Heart left ventricle (tissue), 16 donors: ENCODE measurements around the gene TSSC4. TPM values are rescaled to one million over a fixed set of nuclear protein-coding genes. Genes with fewer than 3 reads are reported as not detected.

ENCODE experiments used
- ATAC-seq, 4 donors: fragments of 200-7000 bp; cut with Tn5 transposase; one replicate each; pipeline ENCODE4 v1.9.1; 2020 to 2022; ENCODE audit warnings: moderate library complexity in 4 of 4, mild to moderate bottlenecking in 3 of 4, moderate number of reproducible peaks in 1 of 4
- DNase-seq, 5 donors: peaks; one replicate each; pipeline ENCODE4 v3.0.0-alpha.2; 2020
- H3K27ac ChIP-seq, 12 donors: fragments of 200-600 bp; sonication (generic) in 4 of 12; one replicate each; pipeline versions ENCODE4 v1.5.0 to v1.8.0; 2016 to 2022; ENCODE audit warnings: mild to moderate bottlenecking in 2 of 12
- H3K27me3 ChIP-seq, 9 donors: fragments of 200-600 bp; sonication (generic) in 2 of 9; one replicate each; pipeline versions ENCODE4 v1.5.1 to v1.8.0; 2016 to 2022; ENCODE audit warnings: mild to moderate bottlenecking in 3 of 9
- H3K36me3 ChIP-seq, 9 donors: fragments of 200-600 bp; sonication (generic) in 2 of 9; one replicate each; pipeline versions ENCODE4 v1.5.0 to v1.8.0; 2018 to 2022; ENCODE audit warnings: mild to moderate bottlenecking in 2 of 9
- H3K4me1 ChIP-seq, 12 donors: fragments of 200-600 bp; sonication (generic) in 4 of 12; one replicate each; pipeline versions ENCODE4 v1.5.0 to v1.8.0; 2016 to 2022; ENCODE audit warnings: mild to moderate bottlenecking in 3 of 12
- H3K4me3 ChIP-seq, 12 donors: fragments of 200-600 bp; sonication (generic) in 4 of 12; one replicate each; pipeline versions ENCODE4 v1.5.0 to v1.8.0; 2017 to 2022; ENCODE audit warnings: mild to moderate bottlenecking in 9 of 12, moderate library complexity in 4 of 12
- H3K9me3 ChIP-seq, 12 donors: fragments of 200-600 bp; sonication (generic) in 4 of 12; one replicate each; pipeline versions ENCODE4 v1.5.0 to v1.8.0; 2016 to 2022; ENCODE audit warnings: mild to moderate bottlenecking in 1 of 12
- POLR2A ChIP-seq, 2 donors: fragments of 450-650 bp; IDR thresholded peaks; one replicate each; pipeline ENCODE4 v1.6.1; 2017; ENCODE audit warnings: antibody characterized with exemption in 2 of 2, mild to moderate bottlenecking in 2 of 2, moderate library complexity in 2 of 2
- WGBS, 4 donors: extraction: QIAGEN DNeasy Blood & Tissue Kit in 2 of 4; methylation state at CpG; one replicate each; pipeline versions ENCODE4 v1.1.5 to v1.1.7; 2013 to 2018; 5-methylcytosine and 5-hydroxymethylcytosine counted together
- intact Hi-C, 10 donors: fragments of 100-400 bp; cut with DNase I; formaldehyde crosslinking; loops; one replicate each; pipeline versions ENCODE4 v1.11.1 to v1.14.2; 2022
- polyA plus RNA-seq, 2 donors: library from polyadenylated mRNA; stranded (reverse); fragments of 200-250 nt; gene quantifications; one replicate each; pipeline ENCODE4 v1.2.3, GENCODE V29; 2013
- total RNA-seq, 9 donors: library from RNA; depleted of rRNA in 2 of 9; stranded (reverse); fragments of >200 nt in 2 of 9; fragmentation: NEBNext Ultra II Directional in 3 of 9; extraction: Animal tissue kit (Norgen Biotek cat#: 25700) in 3 of 9; gene quantifications; one replicate each; pipeline versions ENCODE4 v1.1.0 to v1.2.4, GENCODE V29; 2016 to 2023
- TF ChIP-seq, protein P1 (sequence below), 12 donors: fragments of 200-600 bp; sonication (generic) in 4 of 12; IDR thresholded peaks; one replicate each; pipeline versions ENCODE4 v1.5.0 to v1.8.0; 2018 to 2022; ENCODE audit warnings: antibody characterized with exemption in 12 of 12, mild to moderate bottlenecking in 5 of 12
- donor health status: ischemic (EF 13 %, LVEDD 7.1; RV severe dilation, severe dysfunction).
- donor health status: healthy with polysubstance abuse.
- donor health status: DM: no; HTN: yes; CAD: no.
- donor health status: DM: no; HTN: no; CAD: no.
- donor health status: ischemic (EF 25% LVEDD 6.9; RV normal size, moderate dysfunction).
- donor health status: ischemic (EF 25% LVEDD 5.7; RV mildly dilated, moderate dysfunction).
- donor health status: healthy.
- donor health status: DM: yes; HTN: yes; CAD: no.
- donor health status: ischemic (EF 35%, LVEDD 5.7; RV mildly dilated, moderate dysfunction).
- donor health status: nonischemic (EF 11% LVEDD 7.7; RV severe dilation, severe dysfunction).
- donor health status: DM: yes; HTN: yes; CAD: no.
- donor health status: PGD.
- donor health status: ischemic (EF 29% LVEDD 5.4; RV normal size, mild dysfunction).
- donor health status: nonischemic (EF 23%, LVEDD 6.1; RV moderate dilation, normal function).

TSSC4 gene
- total and polyA plus RNA-seq, 11 donors, result 23.4 to 75.9 (median 37.2) TPM

DNA sequence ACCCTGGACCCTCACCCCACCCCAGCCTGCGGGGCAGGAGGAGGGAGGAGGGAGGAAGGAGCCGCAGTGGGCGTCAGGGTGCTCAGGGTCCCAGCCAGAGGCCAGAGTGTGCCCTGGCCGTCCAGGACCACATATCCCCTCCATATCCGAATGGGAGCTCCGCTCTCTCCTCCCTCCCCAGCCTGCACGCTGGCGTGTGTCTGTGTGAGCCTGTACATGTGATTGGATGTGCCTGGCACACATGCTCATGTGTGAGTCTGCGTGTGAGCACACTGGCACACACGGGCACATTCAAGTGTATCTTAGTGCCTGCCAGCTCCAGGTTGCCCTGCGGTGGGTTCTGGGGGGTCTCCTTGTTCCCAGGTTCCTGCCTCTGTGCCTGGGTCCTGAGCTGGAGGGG, 8.1 kb downstream of the TSSC4 start:
- Histone ChIP-seq H3K4me3 (no peak overlapping the region), H3K27ac (no peak overlapping the region), H3K4me1 (no peaks in the 10 kb centered on the region), H3K36me3 (peaks cover 0 to 8% (median 3%) of the 10 kb centered on the region in 9 donors), H3K9me3 (no peaks in the 10 kb centered on the region), H3K27me3 (no peaks in the 10 kb centered on the region)
- 85 to 91% (median 87%) methylated on average over 5 to 11 of the region's 11 CpGs for WGBS, 4 donors
- intact Hi-C loops, result no loop called here
- no peak for DNase-seq
- ATAC-seq, result no peak
- no peak for TF ChIP-seq POLR2A (IDR thresholded peaks at IDR 0.05)
- TF ChIP-seq, protein P1, sequence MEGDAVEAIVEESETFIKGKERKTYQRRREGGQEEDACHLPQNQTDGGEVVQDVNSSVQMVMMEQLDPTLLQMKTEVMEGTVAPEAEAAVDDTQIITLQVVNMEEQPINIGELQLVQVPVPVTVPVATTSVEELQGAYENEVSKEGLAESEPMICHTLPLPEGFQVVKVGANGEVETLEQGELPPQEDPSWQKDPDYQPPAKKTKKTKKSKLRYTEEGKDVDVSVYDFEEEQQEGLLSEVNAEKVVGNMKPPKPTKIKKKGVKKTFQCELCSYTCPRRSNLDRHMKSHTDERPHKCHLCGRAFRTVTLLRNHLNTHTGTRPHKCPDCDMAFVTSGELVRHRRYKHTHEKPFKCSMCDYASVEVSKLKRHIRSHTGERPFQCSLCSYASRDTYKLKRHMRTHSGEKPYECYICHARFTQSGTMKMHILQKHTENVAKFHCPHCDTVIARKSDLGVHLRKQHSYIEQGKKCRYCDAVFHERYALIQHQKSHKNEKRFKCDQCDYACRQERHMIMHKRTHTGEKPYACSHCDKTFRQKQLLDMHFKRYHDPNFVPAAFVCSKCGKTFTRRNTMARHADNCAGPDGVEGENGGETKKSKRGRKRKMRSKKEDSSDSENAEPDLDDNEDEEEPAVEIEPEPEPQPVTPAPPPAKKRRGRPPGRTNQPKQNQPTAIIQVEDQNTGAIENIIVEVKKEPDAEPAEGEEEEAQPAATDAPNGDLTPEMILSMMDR (IDR thresholded peaks at IDR 0.05), result no peak

DNA sequence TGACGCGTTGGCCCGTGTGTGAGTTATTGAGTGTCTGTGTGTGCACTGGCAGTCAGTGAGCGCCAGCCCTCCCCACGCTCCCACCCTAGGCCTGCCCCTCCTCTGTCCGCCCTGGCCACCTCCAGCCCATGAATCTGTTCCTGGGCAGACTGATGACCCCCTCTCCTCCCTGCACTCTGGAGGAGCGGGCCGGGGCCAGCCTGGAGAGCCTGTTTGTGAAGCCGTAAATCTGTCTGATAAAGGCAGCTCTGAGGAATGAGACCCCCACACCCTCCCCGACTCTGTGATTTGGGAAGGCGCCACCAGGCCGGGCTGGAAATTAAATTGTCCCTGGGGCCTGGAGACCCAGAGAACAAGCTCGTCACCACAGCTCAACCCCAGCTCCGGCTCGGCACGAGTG, 8.6 kb downstream of the TSSC4 start:
- DNase-seq, result no peak
- intact Hi-C loops, result no loop called here
- H3K4me1 ChIP-seq, result no peaks in the 10 kb centered on the region
- H3K9me3 ChIP-seq, result no peaks in the 10 kb centered on the region
- no peaks in the 10 kb centered on the region for H3K27me3 ChIP-seq
- H3K36me3 ChIP-seq, result peaks cover 0 to 4% (median 0%) of the 10 kb centered on the region in 9 donors
- no peak for ATAC-seq
- no peak for TF ChIP-seq POLR2A (IDR thresholded peaks at IDR 0.05)
- TF ChIP-seq, protein P1 (IDR thresholded peaks at IDR 0.05), result no peak
- no peak overlapping the region for H3K27ac ChIP-seq
- H3K4me3 ChIP-seq, result no peak overlapping the region
- 73 to 76% (median 75%) methylated on average over 11 to 16 of the region's 16 CpGs for WGBS, 4 donors

DNA sequence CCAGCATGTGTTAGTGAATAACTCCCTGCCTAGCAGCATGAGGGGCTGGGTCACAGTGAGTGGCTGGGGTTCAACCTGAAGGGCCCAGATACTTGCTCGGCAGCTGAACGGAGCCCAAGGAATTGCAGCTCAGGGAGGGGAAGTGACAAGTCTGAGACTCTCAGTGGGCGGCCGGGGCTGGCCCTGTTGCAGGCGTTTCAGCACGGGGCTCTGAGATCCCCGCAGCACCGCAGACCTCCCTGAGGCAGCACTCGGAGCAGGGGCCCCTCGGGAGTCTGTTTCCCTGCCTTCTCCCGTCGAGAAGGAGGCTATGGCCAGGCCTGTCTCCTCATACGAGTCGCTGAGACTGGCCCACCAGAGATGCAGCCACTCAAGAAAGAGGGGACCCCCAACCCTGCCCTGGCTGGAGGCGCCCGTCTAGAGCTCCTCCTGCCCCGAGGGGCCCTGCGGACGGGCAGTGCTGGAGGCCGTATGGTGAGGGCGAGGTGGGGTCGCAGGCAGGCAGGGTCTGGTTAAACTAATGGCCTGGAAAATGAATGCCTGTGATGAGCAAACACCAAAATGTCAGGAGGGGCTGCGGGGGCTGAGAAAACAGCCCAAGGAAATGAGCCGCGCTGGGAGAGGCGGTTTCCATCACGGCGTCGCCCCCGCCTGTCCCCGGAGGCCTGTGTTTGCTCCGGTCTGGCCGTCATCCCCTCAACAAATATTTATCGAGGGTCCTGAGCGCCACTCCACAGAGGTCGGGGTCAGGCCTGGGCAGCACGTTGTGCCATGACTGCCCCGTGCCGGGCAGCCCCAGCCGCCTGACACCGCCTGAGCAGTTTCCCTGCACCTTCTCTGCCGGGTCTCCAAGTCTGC, 9.3 kb downstream of the TSSC4 start:
- Histone ChIP-seq H3K4me1 (no peaks in the 10 kb centered on the region), H3K4me3 (no peak overlapping the region), H3K9me3 (no peaks in the 10 kb centered on the region), H3K27ac (no peak overlapping the region), H3K36me3 (no peaks in the 10 kb centered on the region), H3K27me3 (no peaks in the 10 kb centered on the region)
- no peak for TF ChIP-seq POLR2A (IDR thresholded peaks at IDR 0.05)
- ATAC-seq (no peak), DNase-seq (no peak)
- intact Hi-C loops, result no loop called here
- WGBS, 4 donors, result 51 to 60% (median 55%) methylated on average over 33 to 42 of the region's 42 CpGs

DNA sequence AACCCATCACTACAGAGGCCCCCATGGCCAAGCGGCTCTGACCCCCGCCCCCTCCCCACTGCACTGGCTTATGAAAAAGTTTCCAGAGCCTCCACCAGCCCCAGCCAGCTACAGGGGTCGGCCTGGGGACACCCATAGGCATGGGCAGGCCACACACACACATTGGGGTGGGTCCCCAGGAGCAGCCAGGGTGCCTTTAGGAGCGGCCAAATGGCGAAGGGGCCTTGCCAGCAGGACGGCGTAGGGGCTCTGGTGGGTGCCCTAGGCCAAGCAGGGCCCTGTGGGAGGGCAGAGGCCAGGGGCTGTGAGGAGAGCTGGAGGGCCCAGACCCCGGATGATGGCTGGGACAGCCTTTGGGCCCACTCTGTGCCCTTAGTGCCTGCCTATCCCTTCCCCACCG, 10.1 kb downstream of the TSSC4 start:
- no peak overlapping the region for H3K27ac ChIP-seq
- intact Hi-C loops, result no loop called here
- no peak overlapping the region for H3K4me3 ChIP-seq
- no peaks in the 10 kb centered on the region for H3K4me1 ChIP-seq
- no peaks in the 10 kb centered on the region for H3K27me3 ChIP-seq
- H3K36me3 ChIP-seq, result no peaks in the 10 kb centered on the region
- DNase-seq, result no peak
- TF ChIP-seq, protein P1 (IDR thresholded peaks at IDR 0.05), result no peak
- TF ChIP-seq POLR2A (IDR thresholded peaks at IDR 0.05), result no peak
- no peaks in the 10 kb centered on the region for H3K9me3 ChIP-seq
- 77 to 92% (median 87%) methylated on average over 7 to 9 of the region's 9 CpGs for WGBS, 4 donors
- no peak for ATAC-seq
